NCI-H2227 (cell line): ENCODE measurements around the gene SEZ6.
"Not testable (repeated sequence)": the region's sequence is repeated elsewhere in the genome, so short reads cannot be mapped to it uniquely, and the experiment has no call there.

ENCODE experiments used
- DNase-seq: peaks from one replicate; lab custom pipeline; 2025; ENCODE audit not compliant: unreplicated experiment; lab: John Stamatoyannopoulos, UW

Gene SEZ6

DNA sequence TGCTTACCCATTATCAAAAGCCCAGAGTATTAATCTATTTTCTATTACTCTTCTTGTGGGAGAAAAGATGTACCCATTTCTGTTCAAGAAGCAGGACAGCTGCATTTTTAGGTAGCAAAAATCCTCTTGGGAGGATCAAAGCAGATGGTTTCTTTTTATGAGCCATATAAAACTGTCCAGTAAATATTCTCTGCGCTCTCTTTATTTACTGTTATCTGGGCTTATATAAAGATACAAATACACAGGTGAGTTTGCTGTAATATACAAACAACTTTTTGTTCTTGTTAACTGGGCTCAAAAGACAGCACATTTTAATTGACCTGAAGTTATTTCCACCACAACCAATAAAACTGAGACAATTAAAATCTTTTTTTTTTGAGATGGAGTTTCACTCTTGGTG is 64.6 kb downstream of the SEZ6 start:
- DNase-seq: no peak

DNA sequence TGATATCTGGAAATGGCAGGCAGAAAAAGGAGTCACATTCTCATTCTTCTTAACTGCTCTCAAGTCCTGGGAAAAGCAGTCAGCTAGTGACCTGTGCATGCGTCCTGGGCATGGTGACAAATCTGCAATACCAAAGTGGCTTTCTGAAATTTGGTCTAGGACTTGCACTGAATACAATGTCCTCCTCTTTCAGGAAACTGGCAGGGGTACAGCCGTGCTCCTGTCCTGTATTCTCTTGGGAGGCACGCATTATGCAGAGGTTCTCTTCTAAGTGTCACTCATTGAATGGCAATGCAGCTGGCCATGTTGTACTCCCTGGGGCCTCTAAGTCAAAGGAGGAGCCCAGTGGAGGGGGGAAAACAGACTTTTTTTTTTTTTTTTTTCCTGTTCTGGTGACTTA is 65.2 kb downstream of the SEZ6 start:
- DNase-seq: no peak

GRCh38 chr17:28940142-28940541 is 65.7 kb downstream of the SEZ6 start:
- no peak for DNase-seq

DNA sequence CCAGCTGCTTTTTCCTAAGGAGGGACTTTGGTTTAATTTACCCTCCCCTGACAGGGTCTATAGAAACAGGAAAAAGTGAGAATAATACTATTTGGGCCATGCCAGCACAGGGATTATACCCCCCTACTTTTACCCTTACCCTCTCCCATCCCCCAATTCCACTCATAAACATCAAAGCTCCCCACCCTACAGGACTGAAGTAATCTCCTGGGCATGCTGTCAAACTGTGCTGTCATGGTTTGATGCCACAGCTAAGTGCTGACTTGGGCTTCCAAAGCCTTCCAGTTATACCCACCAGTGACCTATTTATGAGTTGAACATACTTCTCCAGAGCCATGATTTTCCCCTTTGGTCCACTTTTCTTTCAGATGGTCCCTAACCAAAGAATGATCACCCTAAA is 67.3 kb downstream of the SEZ6 start:
- no peak for DNase-seq

GRCh38 chr17:28937044-28937729 is 68.6 kb downstream of the SEZ6 start:
- DNase-seq: no peak

DNA sequence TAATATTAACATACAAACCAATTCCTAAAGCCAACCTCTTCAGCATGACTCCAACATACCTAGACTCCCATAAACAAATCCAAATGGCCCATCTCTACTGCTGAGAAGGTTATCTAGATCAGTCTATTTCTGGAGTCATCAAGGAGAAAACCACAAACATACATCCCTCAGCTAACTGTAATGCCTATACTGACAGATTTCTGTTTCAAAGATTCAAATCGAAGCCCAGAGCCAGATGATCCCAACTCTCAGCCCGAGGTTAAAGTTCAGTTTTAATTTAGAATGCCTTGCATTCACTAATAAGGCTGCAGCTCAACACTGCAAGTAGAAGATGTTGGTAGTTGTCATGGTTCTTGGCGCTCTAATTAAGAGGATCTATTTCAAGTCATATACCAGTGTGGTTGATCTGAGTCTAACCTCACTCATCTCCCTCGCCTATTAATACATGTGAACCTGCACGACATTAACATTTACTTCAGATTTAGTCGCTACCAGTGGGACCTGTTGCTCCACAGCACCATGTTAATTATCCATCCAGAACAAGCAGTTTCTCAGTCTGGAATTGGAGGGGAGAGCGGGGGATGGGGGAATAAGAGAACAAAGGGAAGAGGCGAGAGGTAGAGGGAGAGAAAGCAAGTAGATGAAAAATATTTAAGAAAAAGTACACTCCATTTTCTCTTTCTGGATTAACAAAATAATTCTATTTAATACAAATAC is 69.9 kb downstream of the SEZ6 start:
- DNase-seq: no peak

DNA sequence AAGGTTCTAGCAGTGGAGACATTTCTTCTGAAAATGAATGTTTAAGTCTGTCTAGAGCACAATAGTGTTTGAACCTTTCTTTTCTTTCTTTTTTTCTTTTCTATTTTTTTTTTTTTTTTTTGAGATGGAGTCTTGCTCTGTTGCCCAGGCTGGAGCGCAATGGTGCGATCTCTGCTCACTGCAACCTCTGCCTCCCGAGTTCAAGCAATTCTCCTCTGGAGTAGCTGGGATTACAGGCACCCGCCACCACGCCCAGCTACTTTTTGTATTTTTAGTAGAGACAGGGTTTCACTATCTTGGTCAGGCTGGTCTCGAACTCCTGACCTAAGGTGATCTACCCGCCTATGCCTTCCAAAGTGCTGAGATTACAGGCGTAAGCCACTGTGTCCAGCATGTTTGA is 71.3 kb downstream of the SEZ6 start:
- DNase-seq: not testable (repeated sequence)

DNA sequence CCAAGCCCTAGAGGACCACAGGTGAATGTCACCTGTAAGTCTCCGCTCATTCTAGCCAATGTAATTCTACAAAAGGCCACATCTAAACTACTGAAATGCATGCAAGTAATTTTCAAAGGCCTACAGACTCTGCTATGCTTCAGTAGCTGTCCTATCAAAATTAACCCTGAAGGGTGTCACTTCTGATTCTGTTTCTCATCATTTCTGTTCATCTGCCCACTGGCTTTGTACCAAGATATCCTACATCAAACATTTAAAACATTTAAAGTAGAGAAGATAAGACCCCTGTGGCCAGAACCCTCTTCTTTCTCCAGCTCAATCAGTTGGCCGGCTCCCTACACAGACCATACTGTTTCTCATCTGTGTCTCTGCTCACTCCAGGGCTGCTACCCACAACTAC is 76.0 kb downstream of the SEZ6 start:
- no peak for DNase-seq

DNA sequence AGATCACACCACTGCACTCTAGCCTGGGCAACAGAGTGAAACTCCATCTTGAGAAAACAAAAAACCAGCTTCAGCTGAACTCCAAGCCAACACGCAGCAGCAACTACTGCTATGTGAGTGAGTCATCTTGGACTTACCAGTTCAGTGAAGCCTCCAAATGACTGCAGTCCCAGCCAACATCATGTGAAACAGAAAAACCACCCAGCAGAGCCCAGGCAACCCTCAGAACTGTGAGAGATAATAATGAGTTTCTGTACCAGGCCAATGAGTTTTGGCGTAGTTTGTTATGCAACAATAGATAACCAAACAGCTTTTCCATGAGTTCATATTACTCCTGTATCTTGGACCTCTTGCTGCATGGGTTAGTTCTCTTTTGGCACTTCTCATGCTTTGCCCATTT is 77.8 kb downstream of the SEZ6 start:
- no peak for DNase-seq

- DNase-seq: no peak
Measured at GRCh38 chr17:28926786-28927185, 79.0 kb downstream of the SEZ6 start.

GRCh38 chr17:28926366-28926765 is 79.5 kb downstream of the SEZ6 start:
- no peak for DNase-seq

- no peak for DNase-seq
Measured at GRCh38 chr17:28925912-28926365, 79.9 kb downstream of the SEZ6 start.

GRCh38 chr17:28920201-28920600 is 85.6 kb downstream of the SEZ6 start:
- DNase-seq: no peak

- DNase-seq: no peak
Measured at GRCh38 chr17:28918295-28918694, 87.5 kb downstream of the SEZ6 start.

DNA sequence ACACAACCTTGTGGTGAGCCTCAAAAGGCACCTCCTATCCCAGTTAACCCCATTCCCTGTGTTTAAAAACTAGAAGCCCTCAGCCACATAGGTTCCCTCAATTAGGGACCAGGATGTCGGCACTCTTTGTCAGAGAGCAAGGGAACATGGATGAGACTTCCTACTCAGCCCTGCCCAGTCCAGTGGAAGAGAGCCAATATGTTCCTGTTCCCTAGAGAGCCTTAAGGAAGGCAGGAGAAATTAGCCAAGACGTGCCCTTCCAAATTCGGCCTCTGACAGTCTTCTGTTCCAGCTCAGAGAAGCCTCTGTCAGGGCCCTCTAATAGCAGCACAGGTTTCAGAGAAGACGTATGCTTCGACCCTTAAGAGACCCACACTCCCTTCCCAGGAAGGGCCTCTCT is 88.4 kb downstream of the SEZ6 start:
- no peak for DNase-seq

- DNase-seq: no peak
Measured at GRCh38 chr17:28917029-28917428, 88.8 kb downstream of the SEZ6 start.

- peak; percentile 18 for DNase-seq
Measured at GRCh38 chr17:28916302-28916934, 89.4 kb downstream of the SEZ6 start.

DNA sequence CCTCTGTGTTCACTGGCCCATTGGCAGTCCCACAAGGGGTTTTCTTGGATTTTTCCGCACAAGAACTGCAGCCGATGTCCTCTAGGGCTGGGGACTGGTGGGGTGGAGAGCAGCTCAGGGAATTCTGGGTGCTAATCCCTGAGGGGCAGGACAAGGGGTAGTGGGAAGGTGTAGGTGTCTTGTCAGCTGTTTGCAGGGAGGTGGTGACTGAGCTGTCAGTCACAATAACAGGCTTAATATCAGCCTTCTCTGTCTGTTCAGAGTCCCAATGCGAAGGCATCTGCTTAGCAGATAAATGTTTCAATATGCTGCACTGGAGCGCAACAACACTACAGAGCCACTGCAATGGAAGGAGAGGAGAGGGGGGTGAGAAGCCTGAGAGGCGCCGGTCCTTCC is 92.9 kb downstream of the SEZ6 start:
- no peak for DNase-seq

- DNase-seq: no peak
Measured at GRCh38 chr17:28912281-28912937, 93.4 kb downstream of the SEZ6 start.

DNA sequence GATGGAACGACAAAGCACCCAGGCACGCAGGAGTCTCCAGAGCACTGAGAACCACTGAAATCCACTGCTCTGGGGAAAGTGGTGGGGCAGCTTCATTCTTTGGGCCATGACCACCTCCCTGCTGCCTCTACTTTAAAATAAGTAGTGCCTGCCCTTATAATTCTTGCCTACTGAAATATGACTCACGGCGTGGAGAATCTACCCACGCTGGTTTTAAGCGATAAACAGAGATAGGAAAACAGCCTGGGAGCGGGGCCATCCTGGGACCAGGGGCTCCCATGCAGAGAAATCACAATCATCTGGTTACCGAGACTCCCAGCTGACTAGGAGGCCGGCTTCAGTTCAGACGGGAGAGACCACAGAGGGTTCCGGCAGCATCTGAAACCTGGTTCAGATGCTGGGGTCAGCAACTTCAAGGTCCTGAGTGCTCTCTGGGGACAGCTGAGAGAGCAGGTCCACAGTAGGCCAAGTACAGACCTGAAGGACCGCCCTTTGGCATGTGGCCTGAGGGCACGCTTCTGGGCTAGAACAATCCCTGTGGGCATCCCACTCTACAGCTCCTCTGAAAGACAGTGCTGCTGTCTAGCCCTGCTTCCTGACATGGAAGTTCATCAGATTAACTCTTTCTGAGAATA is 94.3 kb downstream of the SEZ6 start:
- no peak for DNase-seq

- no peak for DNase-seq
Measured at GRCh38 chr17:28910534-28910933, 95.3 kb downstream of the SEZ6 start.
